Type B pancreatic cell (in vitro differentiated cells): ENCODE data around the gene ADGRL3. TPM values are rescaled to one million over a fixed set of nuclear protein-coding genes. Genes with fewer than 3 reads are reported as not detected.

ENCODE experiments used
- DNase-seq: peaks from one replicate; pipeline ENCODE4 v3.0.0; 2021; ENCODE audit warnings: mixed read lengths; ENCODE audit not compliant: unreplicated experiment; ENCODE audit errors: extremely low spot score
- H3K27ac Mint-ChIP-seq: 2 replicates; pipeline ENCODE4 v1.8.0; 2021; ENCODE audit warnings: mild to moderate bottlenecking, mixed read lengths
- H3K27me3 Mint-ChIP-seq: 2 replicates; pipeline ENCODE4 v1.8.0; 2021; ENCODE audit warnings: mixed read lengths
- H3K36me3 Mint-ChIP-seq: 2 replicates; pipeline ENCODE4 v1.8.0; 2021; ENCODE audit warnings: mixed read lengths
- H3K4me1 Mint-ChIP-seq: one replicate; pipeline ENCODE4 v1.8.0; 2021; ENCODE audit warnings: mixed read lengths; ENCODE audit not compliant: unreplicated experiment
- H3K4me3 Mint-ChIP-seq: 2 replicates; pipeline ENCODE4 v1.8.0; 2021; ENCODE audit warnings: mild to moderate bottlenecking, mixed read lengths
- H3K9me3 Mint-ChIP-seq: 2 replicates; pipeline ENCODE4 v1.8.0; 2021; ENCODE audit warnings: mixed read lengths
- total RNA-seq: library from RNA; stranded (reverse); gene quantifications from 2 replicates; pipeline ENCODE4 v1.2.1, GENCODE V29; 2021; ENCODE audit warnings: low replicate concordance
- TF ChIP-seq, protein P1 (sequence below): fragments of 200-600 bp; sonication (generic); conservative IDR thresholded peaks from 2 replicates; pipeline ENCODE4 v1.5.0; 2021; ENCODE audit warnings: antibody characterized with exemption, mild to moderate bottlenecking

ADGRL3 gene
- total RNA-seq, 1 donor from 2014 or later, result 53.5 TPM

DNA sequence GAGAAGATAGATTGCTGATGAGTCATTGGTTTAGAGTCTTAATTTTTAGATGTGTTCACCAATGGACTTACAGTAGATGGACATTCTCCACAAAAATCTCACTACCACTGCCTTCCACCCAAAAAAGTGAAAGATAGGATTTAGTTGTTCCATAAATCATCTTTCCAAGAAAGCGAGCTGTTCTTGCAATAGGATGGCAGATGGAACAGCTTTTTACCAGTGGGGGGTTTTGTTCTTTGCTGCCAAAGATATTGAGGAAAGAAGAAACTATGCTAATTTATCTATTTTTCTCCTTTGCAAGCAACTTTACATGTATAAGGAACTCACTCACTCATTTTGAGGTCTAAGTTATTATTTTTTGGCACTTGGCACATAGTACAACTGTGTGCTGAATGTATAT, 109.5 kb downstream of the ADGRL3 start:
- TF ChIP-seq, protein P1, sequence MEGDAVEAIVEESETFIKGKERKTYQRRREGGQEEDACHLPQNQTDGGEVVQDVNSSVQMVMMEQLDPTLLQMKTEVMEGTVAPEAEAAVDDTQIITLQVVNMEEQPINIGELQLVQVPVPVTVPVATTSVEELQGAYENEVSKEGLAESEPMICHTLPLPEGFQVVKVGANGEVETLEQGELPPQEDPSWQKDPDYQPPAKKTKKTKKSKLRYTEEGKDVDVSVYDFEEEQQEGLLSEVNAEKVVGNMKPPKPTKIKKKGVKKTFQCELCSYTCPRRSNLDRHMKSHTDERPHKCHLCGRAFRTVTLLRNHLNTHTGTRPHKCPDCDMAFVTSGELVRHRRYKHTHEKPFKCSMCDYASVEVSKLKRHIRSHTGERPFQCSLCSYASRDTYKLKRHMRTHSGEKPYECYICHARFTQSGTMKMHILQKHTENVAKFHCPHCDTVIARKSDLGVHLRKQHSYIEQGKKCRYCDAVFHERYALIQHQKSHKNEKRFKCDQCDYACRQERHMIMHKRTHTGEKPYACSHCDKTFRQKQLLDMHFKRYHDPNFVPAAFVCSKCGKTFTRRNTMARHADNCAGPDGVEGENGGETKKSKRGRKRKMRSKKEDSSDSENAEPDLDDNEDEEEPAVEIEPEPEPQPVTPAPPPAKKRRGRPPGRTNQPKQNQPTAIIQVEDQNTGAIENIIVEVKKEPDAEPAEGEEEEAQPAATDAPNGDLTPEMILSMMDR, result no peak
- peaks cover 7% of the 10 kb centered on the region for H3K4me1 Mint-ChIP-seq
- H3K36me3 Mint-ChIP-seq, result peaks cover 8% of the 10 kb centered on the region
- no peaks in the 10 kb centered on the region for H3K27me3 Mint-ChIP-seq
- H3K4me3 Mint-ChIP-seq, result no peak overlapping the region
- H3K27ac Mint-ChIP-seq, result no peak overlapping the region
- peaks cover 10% of the 10 kb centered on the region for H3K9me3 Mint-ChIP-seq
- no peak for DNase-seq

DNA sequence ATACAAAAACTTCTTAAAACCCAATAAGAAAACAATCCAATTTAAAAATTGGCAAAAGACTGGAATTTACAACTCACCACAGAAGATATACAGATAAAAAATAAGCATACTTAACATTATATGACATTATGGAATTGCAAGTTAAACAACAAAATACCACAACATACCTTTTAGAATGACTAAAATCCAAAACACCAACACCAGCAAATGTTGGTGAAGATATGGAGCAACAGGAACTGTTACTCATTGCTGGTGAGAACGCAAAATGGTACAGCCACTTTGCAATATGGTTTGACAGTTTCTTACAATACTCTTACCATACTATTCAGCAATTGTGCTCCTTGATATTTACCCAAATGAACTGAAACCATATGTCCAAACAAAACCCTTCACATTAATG, 112.4 kb downstream of the ADGRL3 start:
- Mint-ChIP-seq H3K4me3 (no peak overlapping the region), H3K27ac (no peak overlapping the region), H3K9me3 (peaks cover 10% of the 10 kb centered on the region), H3K4me1 (peaks cover 5% of the 10 kb centered on the region), H3K36me3 (peaks cover 9% of the 10 kb centered on the region), H3K27me3 (no peaks in the 10 kb centered on the region)
- no peak for DNase-seq
- TF ChIP-seq, protein P1, result no peak

DNA sequence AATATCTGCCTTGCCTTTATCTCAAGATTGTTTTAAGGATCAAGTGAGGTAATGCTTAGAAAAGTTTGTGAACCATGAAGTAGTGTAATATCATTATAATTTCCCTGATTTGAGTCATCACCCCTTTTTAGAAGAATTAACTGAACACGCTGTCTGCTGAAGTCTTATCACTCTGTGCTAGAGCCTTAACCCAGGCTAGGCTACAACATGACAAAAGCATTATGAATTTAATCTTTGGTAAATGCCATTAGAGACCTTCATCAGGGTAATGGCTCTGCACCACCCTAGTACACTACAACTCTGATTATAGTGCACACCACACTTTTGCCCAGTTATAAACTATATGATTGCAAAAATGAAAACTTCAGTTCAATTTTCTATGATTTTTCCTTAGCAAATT, 118.3 kb downstream of the ADGRL3 start:
- peaks cover 12% of the 10 kb centered on the region for H3K36me3 Mint-ChIP-seq
- H3K9me3 Mint-ChIP-seq, result peaks cover 6% of the 10 kb centered on the region
- no peaks in the 10 kb centered on the region for H3K27me3 Mint-ChIP-seq
- H3K4me1 Mint-ChIP-seq, result peaks cover 5% of the 10 kb centered on the region
- H3K27ac Mint-ChIP-seq, result no peak overlapping the region
- no peak overlapping the region for H3K4me3 Mint-ChIP-seq
- no peak for DNase-seq
- TF ChIP-seq, protein P1, result no peak

DNA sequence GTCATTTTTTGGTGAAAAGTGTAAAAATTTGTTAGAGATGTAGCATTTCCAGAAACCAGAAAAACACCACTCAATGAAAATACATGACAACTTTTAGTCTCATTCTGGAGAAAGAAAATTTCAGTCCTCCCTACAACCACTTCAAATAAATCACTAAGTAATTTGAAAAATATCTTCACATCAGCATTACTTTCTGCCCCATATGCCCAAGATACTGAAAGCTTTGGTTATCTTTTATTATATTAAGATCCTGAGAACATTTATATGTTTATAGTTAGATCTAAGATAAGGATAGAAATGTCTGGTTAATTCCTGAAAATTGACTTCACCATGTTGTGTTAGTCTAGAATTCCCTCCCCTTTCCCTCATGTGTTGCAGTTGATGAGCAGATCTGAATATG, 119.0 kb downstream of the ADGRL3 start:
- H3K36me3 Mint-ChIP-seq, result peaks cover 19% of the 10 kb centered on the region
- H3K27me3 Mint-ChIP-seq, result no peaks in the 10 kb centered on the region
- no peak overlapping the region for H3K4me3 Mint-ChIP-seq
- TF ChIP-seq, protein P1, result no peak
- H3K27ac Mint-ChIP-seq, result no peak overlapping the region
- H3K9me3 Mint-ChIP-seq, result peaks cover 13% of the 10 kb centered on the region
- peaks cover 5% of the 10 kb centered on the region for H3K4me1 Mint-ChIP-seq
- no peak for DNase-seq

DNA sequence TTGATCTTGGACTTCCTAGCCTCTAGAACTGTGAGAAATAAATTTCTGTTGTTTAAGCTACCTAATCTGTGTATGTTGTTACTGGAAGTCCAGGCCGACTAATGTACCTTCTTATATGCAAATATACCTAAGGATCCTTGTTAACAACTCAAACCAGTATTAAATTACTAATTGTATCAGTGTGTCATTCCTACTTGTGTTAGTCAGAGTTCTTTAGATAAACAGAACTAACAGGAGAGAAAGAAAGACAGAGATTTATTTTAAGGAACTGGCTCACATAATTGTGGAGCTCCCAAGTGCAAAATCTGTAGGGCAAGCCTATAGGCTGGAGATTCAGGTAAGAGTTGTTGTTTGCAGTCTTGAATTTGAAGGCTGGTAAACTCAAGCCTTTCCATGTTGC, 120.0 kb downstream of the ADGRL3 start:
- TF ChIP-seq, protein P1, result no peak
- H3K9me3 Mint-ChIP-seq, result peaks cover 14% of the 10 kb centered on the region
- no peak for DNase-seq
- no peak overlapping the region for H3K4me3 Mint-ChIP-seq
- no peaks in the 10 kb centered on the region for H3K27me3 Mint-ChIP-seq
- H3K36me3 Mint-ChIP-seq, result peaks cover 15% of the 10 kb centered on the region
- peaks cover 5% of the 10 kb centered on the region for H3K4me1 Mint-ChIP-seq
- H3K27ac Mint-ChIP-seq, result no peak overlapping the region

DNA sequence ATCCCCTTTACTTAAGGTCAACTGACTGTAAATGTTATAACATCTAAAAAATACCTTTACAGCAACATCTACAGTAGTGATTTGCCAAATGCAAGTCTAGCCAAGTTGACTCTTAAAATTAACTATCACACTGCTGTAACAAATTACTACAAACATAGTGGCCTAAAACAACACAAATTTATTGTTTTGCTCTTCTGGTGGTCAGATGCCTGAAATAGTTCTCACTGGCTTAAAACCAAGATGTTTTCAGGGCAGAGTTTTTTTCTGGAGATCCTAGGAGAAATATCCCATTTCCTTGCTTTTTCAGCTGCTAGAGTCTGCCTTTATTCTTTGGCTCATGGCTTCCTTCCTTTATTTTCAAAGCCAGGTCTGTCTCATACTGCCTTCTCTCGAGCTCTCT, 120.5 kb downstream of the ADGRL3 start:
- DNase-seq, result no peak
- Mint-ChIP-seq H3K4me1 (peaks cover 5% of the 10 kb centered on the region), H3K27ac (no peak overlapping the region), H3K4me3 (no peak overlapping the region), H3K9me3 (peaks cover 14% of the 10 kb centered on the region), H3K36me3 (peaks cover 15% of the 10 kb centered on the region), H3K27me3 (no peaks in the 10 kb centered on the region)
- TF ChIP-seq, protein P1, result no peak
